Measurements from ENCODE around the gene TESK2.

The TESK2 gene

GRCh38 chr1:45456531-45456930 is 34.4 kb downstream of the TESK2 start:
- DNase-seq (ENCODE audit: low read depth) = no peak
- no peak overlapping the region for H3K4me3 ChIP-seq (ENCODE audit: control insufficient read depth, low read depth, low read length)
- no peak for TF ChIP-seq CTCF (conservative IDR thresholded peaks at IDR 0.05; ENCODE audit: control insufficient read depth, insufficient read depth, low read depth, low read length)

- TF ChIP-seq CTCF (conservative IDR thresholded peaks at IDR 0.05; ENCODE audit: control insufficient read depth, insufficient read depth, low read depth, low read length) = no peak
- H3K4me3 ChIP-seq (ENCODE audit: control insufficient read depth, low read depth, low read length) = no peak overlapping the region
- no peak for DNase-seq (ENCODE audit: low read depth)
These were observed 35.8 kb downstream of the TESK2 start for GRCh38 chr1:45455162-45455561.

GRCh38 chr1:45454464-45454863 is 36.5 kb downstream of the TESK2 start:
- no peak for DNase-seq (ENCODE audit: low read depth)
- TF ChIP-seq CTCF (conservative IDR thresholded peaks at IDR 0.05; ENCODE audit: control insufficient read depth, insufficient read depth, low read depth, low read length) = no peak
- H3K4me3 ChIP-seq (ENCODE audit: control insufficient read depth, low read depth, low read length) = no peak overlapping the region

- TF ChIP-seq CTCF (conservative IDR thresholded peaks at IDR 0.05; ENCODE audit: control insufficient read depth, insufficient read depth, low read depth, low read length) = no peak
- DNase-seq (ENCODE audit: low read depth) = no peak
- H3K4me3 ChIP-seq (ENCODE audit: control insufficient read depth, low read depth, low read length) = no peak overlapping the region
These were observed 38.5 kb downstream of the TESK2 start for GRCh38 chr1:45452503-45452902.

- DNase-seq (ENCODE audit: low read depth) = no peak
- H3K4me3 ChIP-seq (ENCODE audit: control insufficient read depth, low read depth, low read length) = no peak overlapping the region
- TF ChIP-seq CTCF (conservative IDR thresholded peaks at IDR 0.05; ENCODE audit: control insufficient read depth, insufficient read depth, low read depth, low read length) = no peak
These were observed 42.6 kb downstream of the TESK2 start for GRCh38 chr1:45448357-45448756.

- TF ChIP-seq CTCF (conservative IDR thresholded peaks at IDR 0.05; ENCODE audit: control insufficient read depth, insufficient read depth, low read depth, low read length) = no peak
- no peak for DNase-seq (ENCODE audit: low read depth)
These were observed 43.9 kb downstream of the TESK2 start for GRCh38 chr1:45446950-45447672.

GRCh38 chr1:45446530-45446929 is 44.4 kb downstream of the TESK2 start:
- no peak for TF ChIP-seq CTCF (conservative IDR thresholded peaks at IDR 0.05; ENCODE audit: control insufficient read depth, insufficient read depth, low read depth, low read length)
- no peak for DNase-seq (ENCODE audit: low read depth)

More at GRCh38 chr1:45446950-45447672, 43.9 kb downstream of the TESK2 start:
- no peak overlapping the region for H3K4me3 ChIP-seq (ENCODE audit: control insufficient read depth, low read depth, low read length)

More at GRCh38 chr1:45446530-45446929, 44.4 kb downstream of the TESK2 start:
- no peak overlapping the region for H3K4me3 ChIP-seq (ENCODE audit: control insufficient read depth, low read depth, low read length)
